Esophagus squamous epithelium (tissue), 4 donors: Measurements from ENCODE around the gene IGSF9.

Source experiments
- POLR2A ChIP-seq, 4 donors: fragments of 450-650 bp; IDR thresholded peaks; one replicate each; pipeline ENCODE4 v1.6.1; 2017; ENCODE audit warnings: antibody characterized with exemption in 4 of 4, mild to moderate bottlenecking in 4 of 4, moderate library complexity in 3 of 4
- TF ChIP-seq, protein P1 (sequence below), 6 experiments: fragments of 450-650 bp in 4 of 6; fragments of 200-600 bp in 2 of 6; sonication (generic) in 2 of 6; IDR thresholded peaks; one replicate each; pipeline ENCODE4 v1.5.1; 2016 to 2019; ENCODE audit warnings: antibody characterized with exemption in 6 of 6, mild to moderate bottlenecking in 4 of 6, moderate library complexity in 4 of 6

DNA sequence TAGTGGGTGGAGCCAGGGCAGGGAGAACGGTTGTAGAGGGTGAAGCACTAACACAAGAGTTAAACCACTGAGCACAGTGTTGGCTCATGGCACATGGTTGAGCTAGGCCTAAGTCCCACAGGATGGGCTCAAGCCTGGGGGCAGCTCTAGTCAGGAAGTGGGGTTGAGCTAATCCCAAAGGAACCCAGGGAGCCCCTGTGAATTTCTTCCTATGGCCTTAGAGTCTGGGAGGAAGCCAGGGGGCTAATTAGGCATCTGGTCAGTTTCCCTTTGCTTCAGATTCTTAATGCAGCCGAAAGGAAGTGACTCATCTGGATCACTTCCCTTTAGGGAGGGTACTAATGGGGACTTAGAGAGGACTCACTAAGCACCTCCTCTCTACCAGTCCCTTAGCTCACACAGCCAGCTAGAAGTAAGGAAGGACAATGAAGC, 55.6 kb downstream of the IGSF9 start:
- TF ChIP-seq, protein P1, sequence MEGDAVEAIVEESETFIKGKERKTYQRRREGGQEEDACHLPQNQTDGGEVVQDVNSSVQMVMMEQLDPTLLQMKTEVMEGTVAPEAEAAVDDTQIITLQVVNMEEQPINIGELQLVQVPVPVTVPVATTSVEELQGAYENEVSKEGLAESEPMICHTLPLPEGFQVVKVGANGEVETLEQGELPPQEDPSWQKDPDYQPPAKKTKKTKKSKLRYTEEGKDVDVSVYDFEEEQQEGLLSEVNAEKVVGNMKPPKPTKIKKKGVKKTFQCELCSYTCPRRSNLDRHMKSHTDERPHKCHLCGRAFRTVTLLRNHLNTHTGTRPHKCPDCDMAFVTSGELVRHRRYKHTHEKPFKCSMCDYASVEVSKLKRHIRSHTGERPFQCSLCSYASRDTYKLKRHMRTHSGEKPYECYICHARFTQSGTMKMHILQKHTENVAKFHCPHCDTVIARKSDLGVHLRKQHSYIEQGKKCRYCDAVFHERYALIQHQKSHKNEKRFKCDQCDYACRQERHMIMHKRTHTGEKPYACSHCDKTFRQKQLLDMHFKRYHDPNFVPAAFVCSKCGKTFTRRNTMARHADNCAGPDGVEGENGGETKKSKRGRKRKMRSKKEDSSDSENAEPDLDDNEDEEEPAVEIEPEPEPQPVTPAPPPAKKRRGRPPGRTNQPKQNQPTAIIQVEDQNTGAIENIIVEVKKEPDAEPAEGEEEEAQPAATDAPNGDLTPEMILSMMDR (IDR thresholded peaks at IDR 0.05), result peak in 1 of 6 experiments; percentile 8
- no peak for TF ChIP-seq POLR2A (IDR thresholded peaks at IDR 0.05)
